Stimulated activated CD4-positive, alpha-beta T cell treated with anti-CD3 and anti-CD28 coated beads, Interleukin-2, amount 100 ng/mL, for 4 hours (primary cell): ENCODE results near the gene GPHA2.
A peak's percentile ranks its signal among the peaks of the same experiment; 100 is the strongest.

Experiments
- DNase-seq: peaks from one replicate; pipeline ENCODE4 v3.0.0-alpha.2; 2020; ENCODE audit warnings: low read depth

Gene GPHA2

GRCh38 chr11:64930340-64930739, 5.4 kb downstream of the GPHA2 start:
- DNase-seq, result no peak

GRCh38 chr11:64929625-64930024, 6.1 kb downstream of the GPHA2 start:
- DNase-seq, result no peak

- no peak for DNase-seq
These were observed 6.7 kb downstream of the GPHA2 start for GRCh38 chr11:64928957-64929356.

- DNase-seq, result no peak
These were observed 9.0 kb downstream of the GPHA2 start for GRCh38 chr11:64926689-64927088.

GRCh38 chr11:64925536-64926436, 9.9 kb downstream of the GPHA2 start:
- no peak for DNase-seq

GRCh38 chr11:64924910-64925284, 10.8 kb downstream of the GPHA2 start:
- no peak for DNase-seq

- DNase-seq, result peak; percentile 85
These were observed 11.5 kb downstream of the GPHA2 start, which contains the start of gene PPP2R5B for GRCh38 chr11:64923944-64924909. Gene PPP2R5B (plus strand): TSS chr11:64924689. CDS start chr11:64925735, 1,046 bp downstream.

- DNase-seq, result no peak
These were observed 12.5 kb downstream of the GPHA2 start for GRCh38 chr11:64923151-64923661.

GRCh38 chr11:64921384-64921783, 14.3 kb downstream of the GPHA2 start:
- DNase-seq, result no peak

- no peak for DNase-seq
These were observed 15.6 kb downstream of the GPHA2 start for GRCh38 chr11:64920124-64920523.

- DNase-seq, result no peak
These were observed 16.1 kb downstream of the GPHA2 start for GRCh38 chr11:64919627-64920026.

- no peak for DNase-seq
These were observed 17.7 kb downstream of the GPHA2 start for GRCh38 chr11:64918017-64918416.

- no peak for DNase-seq
These were observed 18.1 kb downstream of the GPHA2 start for GRCh38 chr11:64917663-64917995.

- DNase-seq, result peak; percentile 98
These were observed 18.7 kb downstream of the GPHA2 start, which contains the start of gene ATG2A for GRCh38 chr11:64916775-64917662. Gene ATG2A (minus strand): TSS chr11:64917209. CDS start chr11:64917135, 74 bp downstream.

- peak; percentile 6 for DNase-seq
These were observed 19.5 kb downstream of the GPHA2 start for GRCh38 chr11:64916040-64916774.

- DNase-seq, result no peak
These were observed 20.3 kb downstream of the GPHA2 start for GRCh38 chr11:64915376-64915887.

GRCh38 chr11:64914123-64914522, 21.6 kb downstream of the GPHA2 start:
- no peak for DNase-seq

GRCh38 chr11:64913171-64913727, 22.4 kb downstream of the GPHA2 start:
- no peak for DNase-seq

GRCh38 chr11:64911689-64912088, 24.0 kb downstream of the GPHA2 start:
- no peak for DNase-seq

- DNase-seq, result no peak
These were observed 24.6 kb downstream of the GPHA2 start for GRCh38 chr11:64911142-64911541.
